H1 (cell line): ENCODE results near the gene ANKIB1. TPM values are rescaled to one million over a fixed set of nuclear protein-coding genes. Genes with fewer than 3 reads are reported as not detected.
"Not testable (repeated sequence)": the region's sequence is repeated elsewhere in the genome, so short reads cannot be mapped to it uniquely, and the experiment has no call there.

Experiments
- CTCF ChIA-PET: fragments of 300-600 bp; sonication (Branson Sonifier 250); formaldehyde crosslinking; loops from one replicate; lab custom pipeline; 2021; ENCODE audit not compliant: partially characterized antibody; lab: Charles Lee
- POLR2A ChIA-PET: fragments of 300-600 bp; sonication (Branson Sonifier 250); formaldehyde crosslinking; loops from one replicate; lab custom pipeline; 2021; ENCODE audit warnings: inconsistent platforms; ENCODE audit not compliant: partially characterized antibody; lab: Charles Lee
- DNase-seq, 2 experiments: peaks; one replicate each; pipeline versions ENCODE4 v3.0.0 to v3.0.0-alpha.2; 2010 to 2022; ENCODE audit warnings: low spot score in 2 of 2, low read depth in 1 of 2, mixed read lengths in 1 of 2
- FAIRE-seq: peaks from 2 replicates; lab custom pipeline; 2011; peaks lifted over from hg19 to GRCh38; lab: Jason Lieb, UNC
- H2AFZ ChIP-seq: 2 replicates; pipeline ENCODE4 v1.8.1; 2012; ENCODE audit warnings: low read length, inconsistent platforms
- H2AK5ac ChIP-seq: 2 replicates; pipeline ENCODE4 v1.6.1; 2013; ENCODE audit warnings: low read depth, low read length
- H2BK120ac ChIP-seq: replicated peaks from 2 replicates; pipeline ENCODE3; 2013; ENCODE audit warnings: low read depth, low read length, inconsistent platforms
- H2BK12ac ChIP-seq: 2 replicates; pipeline ENCODE4 v1.6.1; 2013; ENCODE audit warnings: low read depth, low read length
- H2BK15ac ChIP-seq: 2 replicates; pipeline ENCODE4 v1.6.1; 2013; ENCODE audit warnings: low read length
- H2BK20ac ChIP-seq: 2 replicates; pipeline ENCODE4 v1.6.1; 2013; ENCODE audit warnings: low read length
- H2BK5ac ChIP-seq: 2 replicates; pipeline ENCODE4 v1.6.1; 2013; ENCODE audit warnings: low read depth, low read length
- H3K14ac ChIP-seq: 2 replicates; pipeline ENCODE4 v1.6.1; 2013; ENCODE audit warnings: inconsistent platforms; ENCODE audit not compliant: insufficient read length
- H3K18ac ChIP-seq: 2 replicates; pipeline ENCODE4 v1.6.1; 2013; ENCODE audit warnings: low read length; ENCODE audit errors: extremely low read depth
- H3K23ac ChIP-seq: 2 replicates; pipeline ENCODE4 v1.6.1; 2013; ENCODE audit warnings: inconsistent platforms; ENCODE audit not compliant: insufficient read length
- H3K23me2 ChIP-seq: 2 replicates; pipeline ENCODE4 v1.6.1; 2013; ENCODE audit warnings: low read depth, low read length
- H3K27ac ChIP-seq: 2 replicates; pipeline ENCODE4 v1.6.1; 2011; ENCODE audit warnings: low read depth, low read length, inconsistent platforms
- H3K27me3 ChIP-seq, 4 experiments: replicated peaks in 1 of 4; 1 replicate in 1 of 4; 2 replicates in 3 of 4; pipeline versions ENCODE4 v1.6.1 to v1.8.1; 2011 to 2013; ENCODE audit warnings: low read length in 3 of 4, mild to moderate bottlenecking in 3 of 4, inconsistent platforms in 2 of 4, mixed read lengths in 2 of 4, moderate library complexity in 1 of 4; ENCODE audit not compliant: control insufficient read depth in 3 of 4, insufficient read depth in 3 of 4; ENCODE audit errors: extremely low read depth in 1 of 4
- H3K36me3 ChIP-seq, 4 experiments: 2 replicates each; pipeline versions ENCODE4 v1.6.1 to v1.8.1; 2011 to 2013; ENCODE audit warnings: mild to moderate bottlenecking in 4 of 4, low read length in 3 of 4, moderate library complexity in 2 of 4, control low read depth in 1 of 4, inconsistent platforms in 1 of 4; ENCODE audit not compliant: insufficient read depth in 4 of 4, control insufficient read depth in 2 of 4
- H3K4ac ChIP-seq: replicated peaks from 2 replicates; pipeline ENCODE3; 2013; ENCODE audit warnings: low read length, low read depth, mixed read lengths, inconsistent platforms; ENCODE audit not compliant: insufficient read length
- H3K4me1 ChIP-seq, 4 experiments: replicated peaks in 1 of 4; 1 replicate in 1 of 4; 2 replicates in 3 of 4; pipeline versions ENCODE4 v1.6.1 to v1.8.1; 2011 to 2013; ENCODE audit warnings: low read length in 3 of 4, inconsistent platforms in 2 of 4, mixed read lengths in 1 of 4; ENCODE audit not compliant: insufficient read depth in 4 of 4, control insufficient read depth in 3 of 4
- H3K4me2 ChIP-seq, 2 experiments: 2 replicates each; pipeline versions ENCODE4 v1.6.1 to v1.8.1; 2011 to 2013; ENCODE audit warnings: low read depth in 2 of 2, low read length in 2 of 2, control low read depth in 1 of 2, inconsistent platforms in 1 of 2, mild to moderate bottlenecking in 1 of 2; ENCODE audit not compliant: insufficient read depth in 1 of 2
- H3K4me3 ChIP-seq, 4 experiments: fragments of 200-600, 300-600 bp in 1 of 4; sonication (generic), shearing (Covaris generic), sonication (Bioruptor Twin) in 1 of 4; 2 replicates each; pipeline versions ENCODE4 v1.5.1 to v1.8.1; 2011 to 2016; ENCODE audit warnings: low read length in 4 of 4, low read depth in 3 of 4, control low read depth in 2 of 4, inconsistent platforms in 2 of 4, mild to moderate bottlenecking in 2 of 4, mixed read lengths in 1 of 4, moderate library complexity in 1 of 4; ENCODE audit not compliant: insufficient read depth in 2 of 4; ENCODE audit errors: extremely low read depth in 1 of 4
- H3K56ac ChIP-seq: replicated peaks from 2 replicates; pipeline ENCODE3; 2013; ENCODE audit warnings: low read depth, mild to moderate bottlenecking, mixed read lengths, low read length, inconsistent platforms; ENCODE audit not compliant: insufficient read length
- H3K79me1 ChIP-seq: 2 replicates; pipeline ENCODE4 v1.6.1; 2013; ENCODE audit warnings: low read depth, low read length, control low read depth
- H3K79me2 ChIP-seq, 2 experiments: 2 replicates each; pipeline versions ENCODE4 v1.6.1 to v1.8.1; 2012 to 2013; ENCODE audit warnings: low read length in 2 of 2, mild to moderate bottlenecking in 2 of 2, inconsistent platforms in 1 of 2; ENCODE audit not compliant: insufficient read depth in 2 of 2, control insufficient read depth in 1 of 2
- H3K9ac ChIP-seq, 4 experiments: replicated peaks in 1 of 4; 1 replicate in 1 of 4; 2 replicates in 3 of 4; pipeline versions ENCODE4 v1.6.1 to v1.8.1; 2011 to 2013; ENCODE audit warnings: low read depth in 3 of 4, low read length in 3 of 4, control low read depth in 2 of 4, mild to moderate bottlenecking in 2 of 4, moderate library complexity in 2 of 4, inconsistent platforms in 1 of 4; ENCODE audit errors: extremely low read depth in 1 of 4
- H3K9me3 ChIP-seq, 2 experiments: 2 replicates each; pipeline versions ENCODE4 v1.6.1 to v1.8.1; 2012 to 2013; ENCODE audit warnings: mild to moderate bottlenecking in 2 of 2, moderate library complexity in 2 of 2, control low read depth in 1 of 2, inconsistent platforms in 1 of 2, low read depth in 1 of 2, low read length in 1 of 2, mixed read lengths in 1 of 2; ENCODE audit not compliant: insufficient read depth in 2 of 2
- H4K20me1 ChIP-seq, 2 experiments: replicated peaks in 1 of 2; 2 replicates each; pipeline versions ENCODE3 to v1.8.1; 2011 to 2013; ENCODE audit warnings: inconsistent platforms in 2 of 2, low read length in 2 of 2, mild to moderate bottlenecking in 1 of 2; ENCODE audit not compliant: insufficient read depth in 2 of 2, control insufficient read depth in 1 of 2
- H4K5ac ChIP-seq: 2 replicates; pipeline ENCODE4 v1.6.1; 2013; ENCODE audit warnings: low read length, low read depth, mixed read lengths, inconsistent platforms; ENCODE audit not compliant: insufficient read length
- H4K8ac ChIP-seq: 2 replicates; pipeline ENCODE4 v1.8.0; 2013; ENCODE audit warnings: mild to moderate bottlenecking, moderate library complexity, low read length, inconsistent platforms; ENCODE audit not compliant: insufficient read depth; ENCODE audit errors: extremely low read depth
- H4K91ac ChIP-seq: replicated peaks from 2 replicates; pipeline ENCODE3; 2013; ENCODE audit warnings: low read length, mixed read lengths, inconsistent platforms; ENCODE audit not compliant: insufficient read length
- SIN3A ChIP-seq, 2 experiments: IDR thresholded peaks in 1 of 2; conservative IDR thresholded peaks in 1 of 2; 2 replicates each; pipeline ENCODE4 v1.6.1; 2011 to 2012; ENCODE audit warnings: low read length in 2 of 2, improper control_type of control experiment in 1 of 2, low read depth in 1 of 2, mild to moderate bottlenecking in 1 of 2
- SIRT6 ChIP-seq: IDR thresholded peaks from one replicate; pipeline ENCODE4 v1.7.1; 2012; ENCODE audit warnings: low read length, inconsistent platforms
- USF2 ChIP-seq: IDR thresholded peaks from 2 replicates; pipeline ENCODE4 v1.6.1; 2011; ENCODE audit warnings: low read length, improper control_type of control experiment
- WGBS, 2 experiments: shearing (Covaris generic) in 1 of 2; methylation state at CpG; one replicate each; pipeline versions ENCODE4 v1.1.6 to v1.1.7; 2013 to 2015; ENCODE audit warnings: low lambda C conversion rate in 2 of 2, mixed read lengths in 2 of 2, inconsistent platforms in 1 of 2, low coverage in 1 of 2, missing lambda C conversion rate in 1 of 2; ENCODE audit not compliant: insufficient replicate concordance in 2 of 2, insufficient coverage in 1 of 2, insufficient read length in 1 of 2; ENCODE audit errors: extremely low coverage in 1 of 2, missing lambda C conversion rate in 1 of 2; 5-methylcytosine and 5-hydroxymethylcytosine counted together
- polyA plus RNA-seq, 7 experiments: library from polyadenylated mRNA; depleted of rRNA in 3 of 7; stranded (reverse) in 5 of 7; unstranded in 2 of 7; fragments of >200 nt in 5 of 7; fragments of 200-250 nt in 2 of 7; gene quantifications; 1 replicate in 5 of 7; 2 replicates in 1 of 7; 4 replicates in 1 of 7; pipeline versions ENCODE4 v1.2.1 to v1.2.3, GENCODE V29; 2011 to 2013; ENCODE audit warnings: missing spikeins in 2 of 7, mixed read lengths in 2 of 7
- total RNA-seq: library from RNA; stranded (reverse); fragmentation: NEBNext Ultra II Directional; extraction: Animal tissue kit (Norgen Biotek cat#: 25700); gene quantifications from 2 replicates; pipeline ENCODE4 v1.2.1, GENCODE V29; 2021
- TF ChIP-seq, protein P1 (sequence below), 3 experiments: IDR thresholded peaks; 1 replicate in 2 of 3; 2 replicates in 1 of 3; pipeline versions ENCODE4 v1.5.1 to v1.6.1; 2011; ENCODE audit warnings: low read length in 3 of 3, mild to moderate bottlenecking in 3 of 3, inconsistent platforms in 2 of 3, low read depth in 1 of 3, moderate library complexity in 1 of 3; ENCODE audit not compliant: insufficient read depth in 1 of 3; ENCODE audit errors: control extremely low read depth in 1 of 3

Gene ANKIB1
- total and polyA plus RNA-seq, 2 of the 8 experiments (the other 6 are each of a cell fraction or from before 2014, with no cell fraction given) = 19.2 to 43.0 TPM

DNA sequence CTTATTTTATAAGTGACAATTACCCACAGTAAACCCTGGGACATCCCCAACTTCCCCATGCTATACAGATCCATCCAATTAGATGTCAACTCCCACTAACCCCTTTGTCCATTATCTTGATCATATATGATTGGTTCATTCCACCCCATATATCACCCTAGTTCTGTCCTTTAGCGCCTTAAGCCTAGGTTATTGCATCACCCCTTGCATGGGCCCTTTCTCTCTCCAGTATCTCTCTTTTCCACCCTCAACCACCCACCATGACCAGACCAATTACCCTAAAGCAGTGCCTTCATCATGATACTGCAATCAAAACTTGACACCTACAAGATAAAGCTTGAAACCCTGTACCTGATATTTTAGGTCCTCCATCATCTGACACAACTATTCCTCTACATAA, 163.6 kb downstream of the ANKIB1 start (continued):
- no peak for TF ChIP-seq SIRT6
- TF ChIP-seq USF2 = no peak
- TF ChIP-seq, protein P1, sequence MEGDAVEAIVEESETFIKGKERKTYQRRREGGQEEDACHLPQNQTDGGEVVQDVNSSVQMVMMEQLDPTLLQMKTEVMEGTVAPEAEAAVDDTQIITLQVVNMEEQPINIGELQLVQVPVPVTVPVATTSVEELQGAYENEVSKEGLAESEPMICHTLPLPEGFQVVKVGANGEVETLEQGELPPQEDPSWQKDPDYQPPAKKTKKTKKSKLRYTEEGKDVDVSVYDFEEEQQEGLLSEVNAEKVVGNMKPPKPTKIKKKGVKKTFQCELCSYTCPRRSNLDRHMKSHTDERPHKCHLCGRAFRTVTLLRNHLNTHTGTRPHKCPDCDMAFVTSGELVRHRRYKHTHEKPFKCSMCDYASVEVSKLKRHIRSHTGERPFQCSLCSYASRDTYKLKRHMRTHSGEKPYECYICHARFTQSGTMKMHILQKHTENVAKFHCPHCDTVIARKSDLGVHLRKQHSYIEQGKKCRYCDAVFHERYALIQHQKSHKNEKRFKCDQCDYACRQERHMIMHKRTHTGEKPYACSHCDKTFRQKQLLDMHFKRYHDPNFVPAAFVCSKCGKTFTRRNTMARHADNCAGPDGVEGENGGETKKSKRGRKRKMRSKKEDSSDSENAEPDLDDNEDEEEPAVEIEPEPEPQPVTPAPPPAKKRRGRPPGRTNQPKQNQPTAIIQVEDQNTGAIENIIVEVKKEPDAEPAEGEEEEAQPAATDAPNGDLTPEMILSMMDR (IDR thresholded peaks at IDR 0.05; ENCODE audit: control extremely low read depth in 1 of 3, insufficient read depth in 1 of 3, low read depth in 1 of 3, low read length in 3 of 3) = no peak
- no peak for TF ChIP-seq SIN3A (conservative IDR thresholded peaks at IDR 0.05 in 1 of 2, IDR thresholded peaks at IDR 0.05 in 1 of 2; ENCODE audit: low read depth in 1 of 2, low read length in 2 of 2)

GRCh38 chr7:92410162-92410561, 164.4 kb downstream of the ANKIB1 start:
- not testable (repeated sequence) for H3K14ac ChIP-seq, H3K23ac ChIP-seq, H3K18ac ChIP-seq, H4K20me1 ChIP-seq, H2BK12ac ChIP-seq, H2BK20ac ChIP-seq, H3K4ac ChIP-seq, H4K8ac ChIP-seq, H3K23me2 ChIP-seq, H2AFZ ChIP-seq, H2BK5ac ChIP-seq, H3K4me1 ChIP-seq, H2AK5ac ChIP-seq, H3K4me3 ChIP-seq, H3K79me1 ChIP-seq, H2BK120ac ChIP-seq, H4K5ac ChIP-seq, H3K56ac ChIP-seq, H3K9me3 ChIP-seq, H3K36me3 ChIP-seq, H2BK15ac ChIP-seq, H3K79me2 ChIP-seq, FAIRE-seq, DNase-seq, H3K27me3 ChIP-seq, H4K91ac ChIP-seq, H3K4me2 ChIP-seq, H3K9ac ChIP-seq, H3K27ac ChIP-seq
- CTCF ChIA-PET = interaction anchor here (7.1 kb wide), 1 partner anchor 14 kb away, joined by 64 read pairs; no protein-coding TSS in a partner anchor
- POLR2A ChIA-PET = interaction anchor here (0.7 kb wide), 1 partner anchor 19 kb away, joined by 3 read pairs; no protein-coding TSS in a partner anchor
- WGBS, 2 experiments = 97% methylated on average over 6 of the region's 6 CpGs; no CpG with 5 or more reads in 1 of the 2 experiments
